ENCODE measurements around the gene CEMIP.

GRCh38 chr15:80951941-80952340 is 172.8 kb downstream of the CEMIP start:
- TF ChIP-seq CTCF (conservative IDR thresholded peaks at IDR 0.05; ENCODE audit: low read depth, low read length) (no peak), POLR2A (IDR thresholded peaks at IDR 0.05; ENCODE audit: low read depth, low read length) (no peak), SMC3 (IDR thresholded peaks at IDR 0.05; ENCODE audit: low read depth, low read length) (no peak), ELK1 (IDR thresholded peaks at IDR 0.05; ENCODE audit: borderline replicate concordance, low read depth, low read length) (no peak), CEBPB (IDR thresholded peaks at IDR 0.05; ENCODE audit: low read depth, low read length) (no peak)

Data from IMR-90 (cell line).